Measurements from ENCODE around the gene CNTRL. TPM values are rescaled to one million over a fixed set of nuclear protein-coding genes. Genes with fewer than 3 reads are reported as not detected.

CNTRL gene
- polyA plus RNA-seq, 1 donor from 2014 or later: 16.0 TPM

DNA sequence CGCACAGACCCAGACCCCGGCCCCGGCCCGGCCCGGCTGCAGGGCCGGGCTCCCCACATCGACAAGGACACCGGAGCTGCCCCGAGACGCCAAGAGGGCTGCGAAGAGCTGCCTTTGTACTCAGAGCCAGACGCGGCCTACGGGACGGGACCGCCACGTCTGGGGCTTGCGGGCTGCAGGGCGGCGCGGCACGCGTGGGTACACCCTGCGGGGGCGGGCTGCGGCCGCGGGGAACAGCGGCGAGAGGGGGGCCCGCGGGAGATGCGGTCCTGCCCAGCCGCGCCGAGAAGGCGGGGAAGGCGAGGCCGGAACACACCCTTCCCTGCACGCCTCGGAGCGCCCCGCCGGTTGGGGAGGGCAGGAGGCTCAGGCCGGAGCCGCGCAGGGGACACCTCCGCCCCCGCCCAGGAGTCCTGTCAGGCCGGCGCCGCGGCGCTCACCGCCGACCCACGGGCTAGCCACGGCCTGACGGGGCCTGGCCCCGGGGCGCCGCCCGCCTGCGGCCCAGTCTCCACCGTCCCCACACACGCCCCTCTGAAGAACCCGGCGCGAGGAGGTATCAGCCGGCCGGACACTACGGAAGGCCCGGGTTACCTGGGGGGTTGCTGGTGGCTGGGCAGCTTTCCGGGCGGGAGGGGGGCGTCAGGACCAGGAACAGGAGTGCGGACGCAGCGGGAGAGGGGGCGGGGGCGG lies 126.4 kb downstream of the CNTRL start:
- Histone ChIP-seq H3K9me3 (ENCODE audit: low read length) (no peaks in the 10 kb centered on the region), H3K27ac (ENCODE audit: low read length) (peak overlapping the region; percentile 96), H3K9me2 (ENCODE audit: insufficient read depth, low read length) (no peaks in the 10 kb centered on the region), H3K9ac (ENCODE audit: low read length) (peak overlapping the region; percentile 99), H3K27me3 (ENCODE audit: insufficient read depth, low read depth, low read length) (no peaks in the 10 kb centered on the region), H3K4me3 (ENCODE audit: low read length) (peak overlapping the region; percentile 81), H2AFZ (ENCODE audit: low read depth, low read length) (peak overlapping the region; percentile 56), H3K36me3 (ENCODE audit: insufficient read depth, low read length) (no peaks in the 10 kb centered on the region), H3F3A (ENCODE audit: insufficient read depth, low read length, poor library complexity, severe bottlenecking) (no peaks in the 10 kb centered on the region), H3K4me2 (ENCODE audit: low read length) (peak overlapping the region; percentile 77), H3K79me2 (replicated peaks; ENCODE audit: insufficient read depth, low read length) (peaks cover 50% of the 10 kb centered on the region), H4K20me1 (ENCODE audit: insufficient read depth) (peaks cover 29% of the 10 kb centered on the region)
- TF ChIP-seq SMC3 (conservative IDR thresholded peaks at IDR 0.05; ENCODE audit: poor library complexity): no peak
- TF ChIP-seq, protein P1, sequence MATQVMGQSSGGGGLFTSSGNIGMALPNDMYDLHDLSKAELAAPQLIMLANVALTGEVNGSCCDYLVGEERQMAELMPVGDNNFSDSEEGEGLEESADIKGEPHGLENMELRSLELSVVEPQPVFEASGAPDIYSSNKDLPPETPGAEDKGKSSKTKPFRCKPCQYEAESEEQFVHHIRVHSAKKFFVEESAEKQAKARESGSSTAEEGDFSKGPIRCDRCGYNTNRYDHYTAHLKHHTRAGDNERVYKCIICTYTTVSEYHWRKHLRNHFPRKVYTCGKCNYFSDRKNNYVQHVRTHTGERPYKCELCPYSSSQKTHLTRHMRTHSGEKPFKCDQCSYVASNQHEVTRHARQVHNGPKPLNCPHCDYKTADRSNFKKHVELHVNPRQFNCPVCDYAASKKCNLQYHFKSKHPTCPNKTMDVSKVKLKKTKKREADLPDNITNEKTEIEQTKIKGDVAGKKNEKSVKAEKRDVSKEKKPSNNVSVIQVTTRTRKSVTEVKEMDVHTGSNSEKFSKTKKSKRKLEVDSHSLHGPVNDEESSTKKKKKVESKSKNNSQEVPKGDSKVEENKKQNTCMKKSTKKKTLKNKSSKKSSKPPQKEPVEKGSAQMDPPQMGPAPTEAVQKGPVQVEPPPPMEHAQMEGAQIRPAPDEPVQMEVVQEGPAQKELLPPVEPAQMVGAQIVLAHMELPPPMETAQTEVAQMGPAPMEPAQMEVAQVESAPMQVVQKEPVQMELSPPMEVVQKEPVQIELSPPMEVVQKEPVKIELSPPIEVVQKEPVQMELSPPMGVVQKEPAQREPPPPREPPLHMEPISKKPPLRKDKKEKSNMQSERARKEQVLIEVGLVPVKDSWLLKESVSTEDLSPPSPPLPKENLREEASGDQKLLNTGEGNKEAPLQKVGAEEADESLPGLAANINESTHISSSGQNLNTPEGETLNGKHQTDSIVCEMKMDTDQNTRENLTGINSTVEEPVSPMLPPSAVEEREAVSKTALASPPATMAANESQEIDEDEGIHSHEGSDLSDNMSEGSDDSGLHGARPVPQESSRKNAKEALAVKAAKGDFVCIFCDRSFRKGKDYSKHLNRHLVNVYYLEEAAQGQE (IDR thresholded peaks at IDR 0.05; ENCODE audit: borderline replicate concordance): no peak
- no peak for TF ChIP-seq MXI1 (conservative IDR thresholded peaks at IDR 0.05; ENCODE audit: poor library complexity, severe bottlenecking)
- TF ChIP-seq POLR2AphosphoS5 (IDR thresholded peaks at IDR 0.05): no peak
- no peak for TF ChIP-seq EZH2 (IDR thresholded peaks at IDR 0.05; ENCODE audit: borderline replicate concordance, insufficient read depth, low read length, poor library complexity, severe bottlenecking)

DNA sequence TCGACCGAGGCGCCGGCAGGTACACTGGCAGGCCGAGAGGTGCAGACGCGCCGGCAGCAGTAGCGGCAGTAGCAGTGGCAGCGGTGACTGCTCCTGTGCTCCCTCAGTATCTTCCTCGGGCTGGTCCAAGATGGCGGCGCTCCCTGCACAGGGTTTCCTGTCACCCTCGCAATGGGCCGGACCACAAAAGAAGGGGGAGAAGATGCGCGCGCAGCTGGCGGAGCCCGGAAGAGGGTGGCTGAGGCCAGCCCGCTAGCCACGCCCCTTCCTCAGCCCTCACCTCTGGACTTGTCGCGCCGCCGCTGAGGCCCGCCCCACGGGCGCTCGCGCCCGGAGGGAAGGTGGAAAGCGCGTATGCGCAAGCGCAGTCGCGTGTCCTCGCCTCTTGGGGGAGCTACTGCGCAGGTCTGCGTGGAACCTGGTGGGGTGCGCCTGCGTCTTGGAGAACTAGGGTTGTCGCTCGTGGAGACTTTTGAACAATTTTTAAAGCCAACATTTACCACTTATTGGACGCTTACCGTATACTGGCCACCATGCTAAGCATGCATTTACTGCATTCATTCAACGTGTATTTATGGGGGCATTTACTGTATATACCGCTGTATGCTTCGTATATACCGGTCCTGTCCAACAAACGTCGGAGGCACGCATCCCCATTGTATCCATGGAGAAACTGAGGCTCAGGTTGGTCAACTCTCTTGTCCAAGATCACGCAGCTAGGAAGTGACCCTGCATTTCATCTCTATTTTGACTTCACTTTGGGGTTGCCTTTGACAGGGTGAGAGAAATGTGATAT lies 127.2 kb downstream of the CNTRL start, which contains the start of gene RAB14:
TSS of gene RAB14 (minus strand) at position 132 of the 796 bp plus-strand sequence. CDS start 8,457 bp downstream, outside the sequence.
- Histone ChIP-seq H3K36me3 (ENCODE audit: insufficient read depth, low read length) (no peaks in the 10 kb centered on the region), H3K79me2 (replicated peaks; ENCODE audit: insufficient read depth, low read length) (peaks cover 42% of the 10 kb centered on the region), H3K4me2 (ENCODE audit: low read length) (peak within 1 kb of the TSS; percentile 77), H3K9me2 (ENCODE audit: insufficient read depth, low read length) (no peaks in the 10 kb centered on the region), H3F3A (ENCODE audit: insufficient read depth, low read length, poor library complexity, severe bottlenecking) (no peaks in the 10 kb centered on the region), H3K9ac (ENCODE audit: low read length) (peak within 1 kb of the TSS; percentile 99), H2AFZ (ENCODE audit: low read depth, low read length) (peak within 1 kb of the TSS; percentile 58), H4K20me1 (ENCODE audit: insufficient read depth) (peaks cover 25% of the 10 kb centered on the region), H3K4me3 (ENCODE audit: low read length) (peak within 1 kb of the TSS; percentile 81), H3K27ac (ENCODE audit: low read length) (peak within 1 kb of the TSS; percentile 96), H3K9me3 (ENCODE audit: low read length) (no peaks in the 10 kb centered on the region), H3K27me3 (ENCODE audit: insufficient read depth, low read depth, low read length) (no peaks in the 10 kb centered on the region)
- TF ChIP-seq EZH2 (IDR thresholded peaks at IDR 0.05; ENCODE audit: borderline replicate concordance, insufficient read depth, low read length, poor library complexity, severe bottlenecking): no peak
- peak; percentile 52 for TF ChIP-seq MXI1 (conservative IDR thresholded peaks at IDR 0.05; ENCODE audit: poor library complexity, severe bottlenecking)
- TF ChIP-seq, protein P2, sequence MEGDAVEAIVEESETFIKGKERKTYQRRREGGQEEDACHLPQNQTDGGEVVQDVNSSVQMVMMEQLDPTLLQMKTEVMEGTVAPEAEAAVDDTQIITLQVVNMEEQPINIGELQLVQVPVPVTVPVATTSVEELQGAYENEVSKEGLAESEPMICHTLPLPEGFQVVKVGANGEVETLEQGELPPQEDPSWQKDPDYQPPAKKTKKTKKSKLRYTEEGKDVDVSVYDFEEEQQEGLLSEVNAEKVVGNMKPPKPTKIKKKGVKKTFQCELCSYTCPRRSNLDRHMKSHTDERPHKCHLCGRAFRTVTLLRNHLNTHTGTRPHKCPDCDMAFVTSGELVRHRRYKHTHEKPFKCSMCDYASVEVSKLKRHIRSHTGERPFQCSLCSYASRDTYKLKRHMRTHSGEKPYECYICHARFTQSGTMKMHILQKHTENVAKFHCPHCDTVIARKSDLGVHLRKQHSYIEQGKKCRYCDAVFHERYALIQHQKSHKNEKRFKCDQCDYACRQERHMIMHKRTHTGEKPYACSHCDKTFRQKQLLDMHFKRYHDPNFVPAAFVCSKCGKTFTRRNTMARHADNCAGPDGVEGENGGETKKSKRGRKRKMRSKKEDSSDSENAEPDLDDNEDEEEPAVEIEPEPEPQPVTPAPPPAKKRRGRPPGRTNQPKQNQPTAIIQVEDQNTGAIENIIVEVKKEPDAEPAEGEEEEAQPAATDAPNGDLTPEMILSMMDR (IDR thresholded peaks at IDR 0.05; ENCODE audit: poor library complexity, severe bottlenecking): peak; percentile 88
- TF ChIP-seq EP300 (conservative IDR thresholded peaks at IDR 0.05; ENCODE audit: poor library complexity, severe bottlenecking): no peak
- peak; percentile 45 for TF ChIP-seq SMC3 (conservative IDR thresholded peaks at IDR 0.05; ENCODE audit: poor library complexity)
- TF ChIP-seq, protein P1 (IDR thresholded peaks at IDR 0.05; ENCODE audit: borderline replicate concordance): peak; percentile 89
- no peak for TF ChIP-seq RAD21 (conservative IDR thresholded peaks at IDR 0.05)
- peak; percentile 89 for TF ChIP-seq TAF1 (IDR thresholded peaks at IDR 0.05; ENCODE audit: low read depth)
- TF ChIP-seq POLR2AphosphoS5 (IDR thresholded peaks at IDR 0.05): peak; percentile 99

Measured in neural cell (in vitro differentiated cells).